OCI-LY7 (cell line): Measurements from ENCODE around the gene GBE1. TPM values are rescaled to one million over a fixed set of nuclear protein-coding genes. Genes with fewer than 3 reads are reported as not detected.

Experiments
- BruUV-seq: library from RNA; stranded (reverse); fragments of 400-500 nt; replicated peaks from 2 replicates; lab custom pipeline; 2021; lab: Mats Ljungman, UMichigan
- CTCF ChIA-PET: fragments of 300-600 bp; sonication (Branson Sonifier 250); formaldehyde crosslinking; loops from one replicate; lab custom pipeline; 2022; ENCODE audit warnings: antibody characterized with exemption; ENCODE audit not compliant: unreplicated experiment; lab: Charles Lee
- POLR2A ChIA-PET: fragments of 300-600 bp; sonication (Branson Sonifier 250); formaldehyde crosslinking; loops from one replicate; lab custom pipeline; 2022; ENCODE audit warnings: antibody characterized with exemption; lab: Charles Lee
- DNase-seq: peaks from one replicate; pipeline ENCODE4 v3.0.0-alpha.2; 2015; ENCODE audit warnings: low spot score
- H2AFZ ChIP-seq: fragments of 200-600 bp; sonication (generic), shearing (Covaris generic); 2 replicates; pipeline ENCODE4 v1.6.1; 2014; ENCODE audit warnings: mild to moderate bottlenecking, antibody characterized with exemption, low read length, moderate library complexity
- H3K27ac ChIP-seq: fragments of 200-600 bp; sonication (generic); 2 replicates; pipeline ENCODE4 v1.5.1; 2014; ENCODE audit warnings: mixed run types, low read depth, mild to moderate bottlenecking, moderate library complexity, low read length, inconsistent platforms; ENCODE audit not compliant: poor library complexity, severe bottlenecking
- H3K36me3 ChIP-seq: fragments of 200-600 bp; sonication (generic); 2 replicates; pipeline ENCODE4 v1.6.1; 2014; ENCODE audit warnings: mild to moderate bottlenecking, antibody characterized with exemption, low read length, moderate library complexity, mixed read lengths; ENCODE audit not compliant: insufficient read depth
- H3K4me1 ChIP-seq: fragments of 200-600 bp; sonication (generic); 2 replicates; pipeline ENCODE4 v1.5.1; 2014; ENCODE audit warnings: mild to moderate bottlenecking, low read length; ENCODE audit not compliant: insufficient read depth, poor library complexity, severe bottlenecking
- H3K4me2 ChIP-seq: fragments of 200-600 bp; sonication (generic); 2 replicates; pipeline ENCODE4 v1.6.1; 2014; ENCODE audit warnings: mild to moderate bottlenecking, low read length
- H3K4me3 ChIP-seq: fragments of 200-600 bp; sonication (generic); 2 replicates; pipeline ENCODE4 v1.5.1; 2014; ENCODE audit warnings: mild to moderate bottlenecking, low read depth, low read length; ENCODE audit not compliant: poor library complexity, severe bottlenecking
- H3K79me2 ChIP-seq: fragments of 200-600 bp; sonication (generic); 2 replicates; pipeline ENCODE4 v1.6.1; 2016; ENCODE audit warnings: low read depth, mild to moderate bottlenecking, low read length, moderate library complexity, mixed read lengths; ENCODE audit not compliant: insufficient read depth
- H3K9me2 ChIP-seq: fragments of 200-600 bp; sonication (generic); 2 replicates; pipeline ENCODE4 v1.6.1; 2016; ENCODE audit warnings: mild to moderate bottlenecking, low read length, mixed read lengths; ENCODE audit not compliant: insufficient read depth
- H3K9me3 ChIP-seq: fragments of 200-600 bp; sonication (generic); 2 replicates; pipeline ENCODE4 v1.6.1; 2014; ENCODE audit warnings: mild to moderate bottlenecking, mixed run types, low read length, mixed read lengths
- H4K20me1 ChIP-seq: fragments of 200-600 bp; sonication (generic); 2 replicates; pipeline ENCODE4 v1.6.1; 2014; ENCODE audit warnings: mild to moderate bottlenecking, antibody characterized with exemption, low read length, moderate library complexity, mixed read lengths; ENCODE audit not compliant: insufficient read depth
- CTCF ChIP-seq: fragments of 200-600 bp; sonication (generic); conservative IDR thresholded peaks from 2 replicates; pipeline ENCODE4 v1.5.1; 2014; ENCODE audit warnings: mild to moderate bottlenecking, antibody characterized with exemption, low read length, moderate library complexity, mixed read lengths
- EZH2phosphoT487 ChIP-seq: fragments of 200-600 bp; sonication (generic); IDR thresholded peaks from 2 replicates; pipeline ENCODE4 v1.6.1; 2018; ENCODE audit warnings: low read depth, borderline replicate concordance, mild to moderate bottlenecking, mixed run types, antibody characterized with exemption, low read length, moderate library complexity, mixed read lengths
- intact Hi-C: fragments of 100-400 bp; cut with micrococcal nuclease; formaldehyde crosslinking; loops from one replicate; pipeline ENCODE4 v1.10.0; 2022; ENCODE audit not compliant: unreplicated experiment
- total RNA-seq, 2 experiments: library from RNA; depleted of rRNA in 1 of 2; stranded (reverse); fragments of >200 nt in 1 of 2; shearing (Covaris generic) in 1 of 2; gene quantifications; 2 replicates each; pipeline ENCODE4 v1.2.3, GENCODE V29; 2014 to 2022

Gene GBE1
- total RNA-seq, 2 experiments from 2014 or later: 10.7 to 24.4 TPM

- BruUV-seq: no TSS peak
- H3K36me3 ChIP-seq: no peaks in the 10 kb centered on the region
- POLR2A ChIA-PET: no interaction called here
- CTCF ChIA-PET: no interaction called here
- H3K79me2 ChIP-seq: no peaks in the 10 kb centered on the region
- H3K4me2 ChIP-seq: no peak overlapping the region
- no peak for TF ChIP-seq EZH2phosphoT487
- no peak for TF ChIP-seq CTCF
- H3K4me3 ChIP-seq: no peak overlapping the region
- H2AFZ ChIP-seq: no peak overlapping the region
- H3K9me3 ChIP-seq: 0 out of 2 replicates have a peak, but pooled peaks cover 10% of the 10 kb centered on the region
- no peaks in the 10 kb centered on the region for H3K9me2 ChIP-seq
- intact Hi-C loops: no loop called here
- no peak for DNase-seq
- H3K27ac ChIP-seq: no peak overlapping the region
- no peaks in the 10 kb centered on the region for H4K20me1 ChIP-seq
- H3K4me1 ChIP-seq: no peaks in the 10 kb centered on the region
Observed at GRCh38 chr3:81550415-81550814, 211.0 kb downstream of the GBE1 start.

- Histone ChIP-seq H3K4me1 (no peaks in the 10 kb centered on the region), H3K4me3 (no peak overlapping the region), H3K36me3 (no peaks in the 10 kb centered on the region), H2AFZ (no peak overlapping the region), H3K79me2 (no peaks in the 10 kb centered on the region), H3K9me3 (0 out of 2 replicates have a peak, but pooled peaks cover 10% of the 10 kb centered on the region), H3K4me2 (no peak overlapping the region), H3K27ac (no peak overlapping the region), H4K20me1 (no peaks in the 10 kb centered on the region), H3K9me2 (no peaks in the 10 kb centered on the region)
- no TSS peak for BruUV-seq
- TF ChIP-seq CTCF (no peak), EZH2phosphoT487 (no peak)
- DNase-seq: no peak
- intact Hi-C loops: no loop called here
- ChIA-PET POLR2A (interaction anchor here (0.7 kb wide), 1 partner anchor 8 kb away, joined by 4 read pairs; no protein-coding TSS in a partner anchor), CTCF (no interaction called here)
Observed at GRCh38 chr3:81549831-81550230, 211.6 kb downstream of the GBE1 start.

- no peaks in the 10 kb centered on the region for H4K20me1 ChIP-seq
- no peaks in the 10 kb centered on the region for H3K36me3 ChIP-seq
- TF ChIP-seq CTCF: no peak
- TF ChIP-seq EZH2phosphoT487: no peak
- ChIA-PET POLR2A (interaction anchor here (0.7 kb wide), 1 partner anchor 8 kb away, joined by 4 read pairs; no protein-coding TSS in a partner anchor), CTCF (no interaction called here)
- BruUV-seq: no TSS peak
- intact Hi-C loops: no loop called here
- H2AFZ ChIP-seq: no peak overlapping the region
- H3K79me2 ChIP-seq: no peaks in the 10 kb centered on the region
- no peak overlapping the region for H3K4me2 ChIP-seq
- no peaks in the 10 kb centered on the region for H3K9me2 ChIP-seq
- H3K4me3 ChIP-seq: no peak overlapping the region
- H3K9me3 ChIP-seq: 0 out of 2 replicates have a peak, but pooled peaks cover 10% of the 10 kb centered on the region
- no peak overlapping the region for H3K27ac ChIP-seq
- no peaks in the 10 kb centered on the region for H3K4me1 ChIP-seq
- no peak for DNase-seq
Observed at GRCh38 chr3:81549388-81549787, 212.1 kb downstream of the GBE1 start.
